IPS DF 4.7 (cell line): ENCODE data around the gene MAGI1.
"Not testable (repeated sequence)": the region's sequence is repeated elsewhere in the genome, so short reads cannot be mapped to it uniquely, and the experiment has no call there.

ENCODE experiments used
- DNase-seq: peaks from one replicate; pipeline ENCODE4 v3.0.0-alpha.2; 2013; ENCODE audit warnings: low spot score; ENCODE audit errors: extremely low read depth

The MAGI1 gene

DNA sequence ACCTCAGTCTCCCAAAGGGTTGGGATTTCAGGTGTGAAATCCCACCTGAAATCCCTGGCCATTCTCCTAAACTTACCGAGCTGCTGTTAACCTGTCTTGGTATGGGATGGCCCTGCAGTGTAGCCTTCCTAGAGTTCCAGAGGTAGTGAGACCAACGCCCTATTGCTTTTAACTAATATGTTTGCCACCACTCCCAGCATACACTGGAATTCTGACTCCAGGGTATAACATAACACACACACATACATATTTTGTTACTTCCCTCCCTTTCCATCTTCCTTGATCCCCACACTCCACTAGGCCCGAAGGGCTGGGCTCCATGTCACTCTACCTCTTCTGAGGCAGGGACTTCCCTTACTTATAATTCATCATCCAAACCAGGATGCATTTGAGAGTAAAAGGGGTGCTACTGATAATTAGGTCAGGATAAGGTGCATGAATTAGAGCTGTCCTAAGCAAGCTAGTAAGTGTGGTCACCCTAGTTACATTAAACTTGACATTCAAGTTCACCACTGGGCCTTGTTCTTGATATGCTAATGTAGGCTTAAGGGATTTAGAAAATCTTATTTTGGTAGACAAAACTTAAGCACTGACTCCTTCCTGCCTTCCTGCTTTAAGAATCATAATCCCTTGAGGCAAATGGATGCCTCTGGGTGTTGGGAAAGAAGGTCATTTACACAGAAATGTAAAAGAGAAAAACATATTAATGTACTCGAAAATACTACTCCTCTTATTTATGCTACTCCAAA, 317.6 kb downstream of the MAGI1 start:
- no peak for DNase-seq

DNA sequence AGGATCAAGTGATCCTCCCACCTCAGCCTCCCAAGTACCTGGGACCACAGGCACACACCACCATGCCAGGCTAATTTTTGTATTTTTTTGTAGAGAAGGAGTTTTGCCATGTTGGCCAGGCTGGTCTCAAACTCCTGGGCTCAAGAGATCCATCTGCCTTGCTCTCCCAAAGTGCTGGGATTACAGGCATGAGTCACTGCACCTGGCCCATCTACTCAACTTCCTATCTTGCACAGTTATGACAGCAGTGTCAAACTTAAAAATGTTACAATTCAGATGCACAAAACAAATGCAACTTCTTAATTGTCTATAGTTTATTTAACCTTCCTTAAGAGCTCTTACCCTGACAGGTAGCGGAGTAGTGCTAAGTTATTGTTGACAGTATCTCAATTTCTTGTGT, 319.1 kb downstream of the MAGI1 start:
- DNase-seq = not testable (repeated sequence)

DNA sequence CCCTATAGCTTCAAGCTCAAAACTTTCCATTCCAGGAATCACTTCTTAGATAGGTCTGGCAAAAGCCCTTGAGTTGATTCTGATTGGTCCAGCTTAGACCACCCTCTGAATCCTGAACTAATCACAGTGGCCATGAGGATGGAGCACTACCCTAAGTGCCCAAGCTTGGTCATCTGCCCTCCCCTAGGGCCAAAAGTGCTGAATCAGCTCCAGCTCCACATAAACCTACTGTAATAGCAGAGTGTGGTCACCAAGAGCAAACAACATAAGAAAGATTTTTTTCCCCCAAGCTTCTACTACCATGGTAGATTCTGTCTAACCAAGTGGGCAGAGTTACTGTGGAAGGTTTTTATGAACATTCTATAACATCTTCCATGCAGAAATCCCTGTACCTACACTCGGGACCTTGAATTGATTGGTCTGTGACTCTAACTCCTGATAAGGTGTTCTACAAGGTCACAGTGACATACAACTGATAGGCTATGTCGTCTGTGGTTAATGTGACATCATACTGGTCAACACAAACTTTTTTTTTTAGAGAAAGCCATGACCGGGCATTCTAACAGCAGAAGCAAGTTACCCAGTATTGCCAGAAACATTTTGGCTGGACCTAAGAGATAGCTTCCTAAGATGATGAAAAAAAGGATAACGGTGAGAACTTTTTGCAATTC, 320.9 kb downstream of the MAGI1 start:
- no peak for DNase-seq

DNA sequence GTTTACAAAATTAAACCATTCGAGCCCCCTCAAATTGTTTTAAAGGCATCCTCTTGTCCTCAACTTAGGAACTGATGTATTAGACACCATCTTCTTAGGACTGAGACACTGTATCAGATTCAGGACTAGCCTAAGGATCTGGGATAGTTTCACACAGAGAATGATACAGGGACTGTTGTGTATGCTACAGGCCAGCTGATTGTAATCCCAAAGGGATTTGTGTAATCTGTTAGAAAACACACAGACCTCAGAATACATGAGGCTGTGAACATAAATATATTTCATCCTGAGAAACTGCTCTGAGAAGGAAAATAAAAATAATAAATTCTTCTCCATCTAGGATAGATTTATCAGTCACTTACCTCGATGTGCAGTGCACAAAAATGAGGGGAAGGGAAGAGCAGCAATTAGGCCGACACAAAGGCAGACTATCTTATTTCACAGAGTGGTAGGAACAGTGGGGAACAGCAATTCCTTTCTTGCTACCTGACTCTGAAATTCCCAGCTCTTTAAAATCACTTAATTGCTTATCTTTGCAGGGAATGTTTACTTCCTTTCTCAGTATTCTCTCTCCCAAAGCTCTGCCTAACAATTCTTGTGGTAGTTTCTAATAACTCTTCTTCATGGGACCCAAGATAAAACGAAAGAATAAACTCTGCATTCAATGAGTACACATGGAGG, 322.5 kb downstream of the MAGI1 start:
- DNase-seq = no peak

DNA sequence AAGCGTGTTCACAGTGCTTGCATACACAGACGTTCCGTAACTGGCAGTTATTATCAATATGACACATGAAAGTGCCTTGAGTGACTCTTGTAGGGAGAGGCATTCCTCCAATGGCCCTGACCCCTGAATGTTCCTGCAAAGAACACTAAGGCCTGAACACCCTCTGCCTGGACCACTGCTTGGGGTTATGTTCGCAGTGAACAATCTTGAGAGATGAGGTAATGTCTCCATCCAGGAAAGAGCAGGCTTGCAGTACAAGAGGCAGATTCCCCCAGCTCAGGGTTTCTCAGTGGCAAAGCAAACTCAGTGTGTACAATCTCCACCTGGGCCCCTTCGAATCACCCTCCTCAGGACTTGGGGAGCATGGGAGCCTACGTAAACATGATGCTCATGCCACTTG, 324.6 kb downstream of the MAGI1 start:
- no peak for DNase-seq

DNA sequence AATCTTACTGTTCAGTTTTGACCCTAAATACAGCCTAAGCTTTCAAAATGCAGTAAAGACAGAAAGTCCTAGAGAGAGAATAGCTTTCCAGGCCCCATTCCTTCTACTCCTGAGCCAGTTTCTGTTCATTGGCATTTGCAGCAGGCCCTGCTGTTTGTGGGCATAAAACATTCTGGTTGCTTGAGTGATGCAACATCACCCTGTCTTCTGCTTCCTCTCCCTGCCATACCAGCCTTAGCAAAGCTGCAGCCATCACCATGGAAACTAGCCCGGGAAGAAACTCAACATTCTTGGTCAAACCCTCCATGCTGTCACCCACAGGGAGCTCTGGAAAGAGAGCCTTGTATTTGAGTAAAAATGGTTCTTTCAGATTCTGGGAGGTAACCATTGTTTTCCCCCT, 325.7 kb downstream of the MAGI1 start:
- DNase-seq = no peak

DNA sequence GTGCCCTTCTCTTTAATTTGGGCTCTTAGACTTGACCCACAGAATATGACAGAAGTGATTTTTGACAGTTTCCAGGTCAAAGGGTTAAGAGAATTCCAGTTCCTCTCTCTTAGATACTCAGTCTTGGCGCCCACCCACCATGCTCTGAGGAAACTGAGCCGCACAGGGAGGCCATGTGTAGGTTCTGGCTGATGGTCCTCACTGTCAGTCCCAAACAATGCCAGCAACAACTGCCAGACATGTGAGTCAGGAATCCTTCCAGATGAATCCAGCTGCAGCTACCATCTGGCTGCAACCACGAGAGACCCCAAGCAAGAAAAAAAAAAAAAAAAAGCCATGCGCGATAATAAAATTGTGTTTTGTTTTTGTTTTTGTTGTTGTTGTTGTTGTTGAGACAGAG, 326.6 kb downstream of the MAGI1 start:
- no peak for DNase-seq

DNA sequence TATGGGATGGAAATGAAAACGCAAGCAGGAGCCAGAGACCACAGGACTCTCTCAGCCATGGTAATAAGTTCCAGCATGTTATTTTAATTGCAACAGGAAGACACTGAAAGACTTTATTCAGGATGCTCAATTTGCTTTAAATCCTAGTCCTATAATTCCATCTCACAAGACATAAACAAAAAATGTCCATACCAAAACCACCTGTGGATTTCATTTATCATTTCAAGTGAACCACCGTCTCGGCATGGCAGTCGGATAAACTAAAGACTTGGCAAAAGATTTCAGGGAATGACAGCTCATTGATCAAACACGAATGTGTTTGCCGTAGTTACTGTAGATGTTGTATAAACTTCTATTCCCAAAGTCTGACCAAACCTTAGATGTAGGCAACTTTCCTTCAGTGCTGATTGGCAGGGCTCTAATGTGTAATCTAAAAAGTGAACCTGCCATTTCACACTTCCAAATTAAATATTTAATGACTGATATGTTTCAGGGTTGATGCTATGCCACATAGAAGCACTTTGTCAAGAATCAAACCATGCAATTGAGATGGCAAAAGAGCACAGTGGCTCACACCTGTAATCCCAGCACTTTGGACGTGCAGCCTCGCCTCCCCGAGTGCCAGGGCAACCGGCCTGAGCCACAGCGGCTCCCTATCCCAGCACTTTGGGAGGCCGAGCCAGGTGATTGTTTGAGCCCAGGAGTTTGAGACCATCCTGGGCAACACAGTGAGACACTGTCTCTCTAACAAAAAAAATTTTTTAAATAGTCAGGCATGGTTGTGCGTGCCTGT, 331.7 kb downstream of the MAGI1 start:
- DNase-seq = no peak

DNA sequence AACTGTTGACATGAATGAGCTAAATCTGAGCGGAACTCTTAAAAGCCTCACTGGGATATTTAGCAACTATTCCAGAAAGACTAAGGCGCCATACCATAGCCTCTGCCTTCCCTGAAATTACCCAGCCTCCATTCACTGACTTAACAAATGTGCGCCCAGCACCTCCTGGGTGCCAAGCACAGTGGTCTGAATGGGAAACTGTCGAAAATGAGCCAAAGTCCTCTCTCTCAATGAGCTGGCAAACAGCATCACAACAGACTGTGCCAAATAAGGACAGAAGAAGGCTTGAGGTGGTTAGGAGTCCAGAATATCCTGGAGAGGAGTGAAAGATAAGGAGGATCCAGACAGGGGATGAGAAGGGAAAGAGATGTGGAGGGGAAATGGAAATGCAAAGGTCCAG, 332.4 kb downstream of the MAGI1 start:
- DNase-seq = no peak

DNA sequence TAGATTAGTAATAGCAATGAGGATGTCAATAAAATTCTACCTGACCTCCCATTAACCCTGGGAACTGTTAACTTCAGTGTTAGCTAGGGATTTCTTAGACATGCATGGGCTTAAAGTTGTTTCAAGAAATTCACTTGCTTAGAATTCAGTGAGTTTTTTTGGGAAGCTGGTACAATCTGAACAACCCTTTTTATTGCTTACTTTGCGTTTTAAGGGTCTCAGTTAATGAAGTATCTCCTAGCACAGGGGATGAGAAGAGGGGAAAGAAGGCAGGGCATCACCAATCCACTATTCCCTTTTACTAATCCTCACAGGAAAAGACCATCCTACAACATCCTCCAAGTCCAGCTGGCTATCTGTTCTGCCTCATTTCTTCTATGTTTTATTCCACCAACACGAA, 334.9 kb downstream of the MAGI1 start:
- no peak for DNase-seq

DNA sequence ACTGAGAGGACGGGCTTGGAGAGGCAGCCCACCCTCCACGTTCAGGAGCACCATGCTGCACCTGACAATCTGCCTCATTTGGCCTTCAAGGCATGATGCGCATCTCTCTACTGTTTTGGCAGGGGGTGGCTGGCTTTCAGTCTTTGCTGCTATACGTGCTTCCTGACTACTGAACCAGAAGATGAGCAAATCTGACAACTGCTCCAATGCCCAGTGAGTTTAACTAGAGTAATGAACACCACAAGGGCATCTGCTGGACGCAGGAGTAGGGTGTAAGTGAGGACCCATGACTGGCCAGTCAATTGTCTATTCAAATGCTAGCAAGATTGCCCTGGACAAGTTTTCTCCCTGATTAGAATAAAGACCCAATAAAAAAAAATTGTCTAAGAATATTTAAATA, 335.7 kb downstream of the MAGI1 start:
- no peak for DNase-seq

DNA sequence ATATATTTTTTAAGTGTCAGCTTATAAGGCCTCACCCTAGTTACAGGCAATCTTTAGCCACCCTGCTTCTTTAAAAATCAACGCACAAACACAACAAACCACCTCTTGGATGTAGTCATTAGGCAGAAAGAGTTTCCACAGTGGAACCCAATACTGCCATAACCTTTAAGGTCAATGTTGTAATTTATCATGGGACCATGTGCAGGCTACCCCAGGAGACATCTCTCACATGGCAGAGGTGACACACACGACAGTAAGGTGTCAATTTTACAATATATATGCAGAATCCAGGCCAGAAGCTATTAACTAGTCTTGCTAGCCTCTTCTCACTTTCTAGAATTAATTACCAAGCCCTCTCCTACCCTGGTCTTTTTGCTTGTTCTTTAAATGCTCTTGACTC, 336.5 kb downstream of the MAGI1 start:
- no peak for DNase-seq

DNA sequence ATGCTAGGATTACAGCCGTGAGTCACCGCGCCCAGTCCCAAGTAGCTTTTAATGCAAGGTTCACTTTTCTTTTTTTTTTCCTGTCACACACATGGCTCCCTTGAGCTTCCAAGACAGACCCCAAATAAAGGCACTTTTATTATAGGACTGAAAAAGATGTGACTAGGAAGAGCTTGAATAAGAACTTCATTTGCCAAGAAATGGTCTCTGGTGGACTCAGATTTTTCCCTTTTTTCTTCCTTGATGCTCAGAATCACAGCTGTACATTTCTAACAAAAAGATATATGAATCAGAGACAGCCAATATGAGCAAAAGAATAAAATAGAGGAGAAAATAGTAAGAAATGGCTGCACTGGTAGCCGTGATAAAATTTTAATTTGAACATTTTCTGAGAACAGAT, 337.2 kb downstream of the MAGI1 start:
- no peak for DNase-seq

DNA sequence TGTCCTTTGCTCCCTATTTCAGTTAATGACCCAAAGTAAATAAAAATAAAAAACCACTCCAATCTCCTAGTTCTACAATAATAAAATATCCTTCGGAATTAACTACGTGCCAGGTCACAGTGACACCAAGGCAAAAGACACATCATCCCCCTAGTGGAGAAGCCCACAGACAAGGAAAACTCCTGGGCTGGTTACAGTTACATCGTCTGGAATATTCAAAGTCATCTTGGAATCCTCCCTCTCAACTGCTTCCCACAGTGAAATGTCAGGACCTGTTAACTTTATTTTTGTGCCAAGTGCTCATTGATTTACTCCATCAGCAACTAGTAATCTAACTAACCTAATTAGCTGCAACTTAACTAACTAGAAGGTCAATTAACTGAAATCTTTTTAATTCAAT, 349.3 kb downstream of the MAGI1 start:
- DNase-seq = no peak

DNA sequence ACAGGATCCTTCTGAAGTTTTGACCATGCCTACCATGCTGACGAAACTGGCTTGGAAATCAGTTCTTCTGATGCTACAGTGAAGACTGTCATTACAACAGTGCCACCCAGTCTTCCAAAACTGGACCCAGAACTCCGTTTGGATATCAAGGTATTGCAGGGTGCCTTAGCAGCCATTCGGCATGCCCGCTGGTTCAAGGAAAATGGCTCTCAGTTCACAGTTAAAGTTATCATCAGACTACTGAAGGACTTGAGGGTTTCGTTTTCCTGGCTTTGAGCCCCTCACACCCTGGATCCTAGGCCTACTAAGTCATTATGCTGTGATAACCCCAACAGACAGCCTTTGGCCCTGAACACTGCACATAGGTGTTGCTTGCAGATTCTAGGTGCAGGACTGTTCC, 351.0 kb downstream of the MAGI1 start:
- no peak for DNase-seq

DNA sequence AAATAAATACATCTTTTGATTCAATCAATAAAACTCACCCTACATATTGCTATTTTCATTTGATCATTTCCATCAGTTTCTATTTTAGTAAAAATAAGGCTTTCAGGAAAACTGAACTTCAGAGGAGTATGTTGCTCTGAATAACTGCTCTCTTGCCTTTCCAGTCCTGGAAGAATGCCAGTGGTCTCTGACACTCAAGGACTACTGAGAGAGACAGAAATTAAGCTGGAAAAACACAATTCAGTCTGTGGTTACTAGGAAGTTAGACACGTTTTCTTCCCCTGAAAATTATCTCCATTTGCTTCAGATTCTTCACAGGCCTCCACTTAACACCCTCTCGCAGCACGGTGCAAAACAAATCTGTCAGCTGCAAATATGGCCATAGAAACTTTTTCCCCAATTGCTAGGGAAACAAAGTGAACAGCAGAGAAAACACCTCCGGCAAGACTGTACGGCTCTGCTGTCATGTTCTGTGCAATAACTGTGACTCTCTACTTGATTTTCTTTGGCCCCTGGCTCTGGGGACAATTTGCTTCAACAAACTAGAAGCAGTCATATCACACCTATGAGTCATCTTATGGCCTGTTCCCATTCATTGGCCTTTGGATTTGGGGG, 353.0 kb downstream of the MAGI1 start:
- no peak for DNase-seq

DNA sequence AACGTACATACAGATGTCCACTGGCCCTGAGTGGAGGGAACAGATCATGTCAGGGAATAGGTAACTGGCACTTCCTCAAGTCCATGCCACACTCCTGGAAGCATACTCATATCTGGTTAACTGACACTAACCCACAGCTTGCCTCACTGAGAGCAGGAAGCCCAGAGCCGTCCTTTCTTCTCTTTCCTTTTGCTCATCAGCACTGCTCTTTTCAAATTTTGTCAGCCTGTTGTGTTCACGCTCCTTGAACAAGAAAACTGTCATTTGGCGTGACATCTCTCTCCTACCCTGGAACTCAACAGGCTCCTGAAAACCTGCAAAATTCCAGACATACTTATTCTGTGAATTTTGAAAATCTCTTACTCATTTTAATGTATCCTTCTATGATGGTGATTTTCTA, 360.2 kb downstream of the MAGI1 start:
- DNase-seq = no peak

DNA sequence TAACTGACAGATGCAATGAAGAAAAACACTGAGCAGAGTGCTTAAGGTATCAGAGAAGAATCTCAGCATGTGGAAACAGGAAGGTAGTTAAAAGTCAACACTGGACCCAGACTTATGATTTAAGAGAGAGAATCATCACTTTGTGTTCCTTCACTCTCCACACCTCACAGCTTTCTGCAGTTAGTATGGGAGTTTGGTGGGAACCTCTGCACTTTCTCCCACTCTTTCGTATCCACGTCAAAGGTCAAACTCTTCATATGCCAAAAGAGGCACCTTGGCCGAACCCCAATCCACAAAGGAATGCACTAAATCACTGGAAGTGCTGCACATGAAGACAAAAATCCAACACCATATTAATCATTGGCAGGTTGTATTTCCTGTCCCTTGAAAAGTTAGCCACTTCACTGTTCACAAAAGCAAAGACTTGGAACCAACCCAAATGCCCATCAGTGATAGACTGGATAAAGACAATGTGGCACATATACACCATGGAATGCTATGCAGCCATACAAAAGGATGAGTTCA, 361.2 kb downstream of the MAGI1 start:
- no peak for DNase-seq

DNA sequence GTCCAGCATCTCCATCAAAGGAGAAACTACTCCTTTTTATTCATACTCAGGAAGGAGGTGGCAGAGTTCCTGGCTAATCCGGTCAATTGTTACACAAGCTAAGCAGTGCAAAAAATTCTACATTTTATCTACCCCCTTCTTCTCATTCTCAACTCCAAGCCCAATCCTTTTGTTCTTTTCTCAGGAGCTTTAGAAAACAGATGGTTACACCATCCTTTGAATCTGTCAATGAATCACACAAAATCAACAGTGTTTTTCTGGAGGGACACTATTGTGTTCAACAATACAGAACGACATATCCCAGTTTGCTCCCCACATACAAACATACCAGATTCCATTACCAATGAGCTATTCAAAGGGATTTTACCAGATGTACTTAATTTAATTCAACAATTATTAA, 362.1 kb downstream of the MAGI1 start:
- DNase-seq = no peak

DNA sequence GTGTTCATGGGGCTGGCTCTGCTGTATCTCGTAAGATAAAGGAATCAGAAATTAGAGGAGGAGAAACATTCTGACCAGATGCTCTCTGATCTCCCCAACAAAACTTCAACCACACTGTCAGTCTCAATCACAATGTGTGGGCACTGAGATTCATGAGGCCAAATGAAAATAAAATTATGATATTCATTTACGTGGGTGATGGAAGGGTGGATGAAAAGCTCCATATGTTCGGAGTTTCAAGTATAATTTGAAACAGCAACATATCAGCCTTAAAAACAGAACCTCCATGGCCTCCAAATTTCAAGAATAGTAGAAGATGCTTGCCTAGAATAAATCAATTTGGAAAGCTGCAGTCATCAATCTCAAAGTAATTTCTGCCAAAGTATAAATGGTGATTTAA, 363.7 kb downstream of the MAGI1 start:
- no peak for DNase-seq

DNA sequence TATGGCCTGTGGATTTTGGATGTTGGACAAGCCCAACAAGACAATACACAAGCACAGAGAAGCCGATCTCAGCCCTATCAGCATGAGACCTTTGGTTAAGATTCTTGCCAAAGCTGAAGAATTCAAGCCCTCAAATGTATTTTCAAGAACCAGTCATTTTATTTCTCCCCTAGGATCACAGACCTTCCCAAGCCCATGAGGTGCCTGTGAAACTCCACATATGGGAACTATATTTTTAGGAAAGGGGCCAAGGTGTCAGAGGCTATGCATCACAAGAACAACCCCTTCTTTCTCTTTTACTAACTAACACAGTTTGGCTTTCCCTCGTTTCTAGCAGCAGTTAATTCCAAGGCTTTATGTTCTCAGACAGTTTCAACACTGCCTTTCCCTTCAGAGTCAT, 364.5 kb downstream of the MAGI1 start:
- no peak for DNase-seq
